Gastrocnemius medialis (tissue), 4 donors: Measurements from ENCODE around the gene PPM1E. TPM values are rescaled to one million over a fixed set of nuclear protein-coding genes. Genes with fewer than 3 reads are reported as not detected.

Experiments
- ATAC-seq, 2 donors: fragments of 150-250 bp; one replicate each; pipeline ENCODE4 v1.9.1; 2016
- DNase-seq, 2 donors: peaks; one replicate each; pipeline ENCODE4 v3.0.0-alpha.2; 2019
- H3K27ac ChIP-seq, 4 donors: fragments of 200-600 bp; sonication (generic); 1 replicate in 1 of 4; 2 replicates in 3 of 4; pipeline ENCODE4 v1.5.1; 2016 to 2018; ENCODE audit warnings: mild to moderate bottlenecking in 2 of 4, moderate library complexity in 1 of 4
- H3K27me3 ChIP-seq, 3 donors: fragments of 200-600 bp; sonication (generic) in 2 of 3; 1 replicate in 1 of 3; 2 replicates in 2 of 3; pipeline versions ENCODE4 v1.5.1 to v1.6.0; 2016 to 2019; ENCODE audit warnings: mild to moderate bottlenecking in 1 of 3, moderate library complexity in 1 of 3
- H3K36me3 ChIP-seq, 2 donors: fragments of 200-600 bp; sonication (generic) in 1 of 2; one replicate each; pipeline ENCODE4 v1.5.1; 2017 to 2018
- H3K4me1 ChIP-seq, 2 donors: fragments of 200-600 bp; sonication (generic) in 1 of 2; one replicate each; pipeline ENCODE4 v1.5.1; 2016 to 2017; ENCODE audit warnings: mild to moderate bottlenecking in 2 of 2
- H3K4me3 ChIP-seq, 4 donors: fragments of 200-600 bp; sonication (generic) in 3 of 4; 1 replicate in 1 of 4; 2 replicates in 3 of 4; pipeline ENCODE4 v1.5.1; 2016 to 2019; ENCODE audit warnings: mild to moderate bottlenecking in 2 of 4
- H3K9me3 ChIP-seq, 3 donors: fragments of 200-600 bp; sonication (generic) in 2 of 3; 1 replicate in 1 of 3; 2 replicates in 2 of 3; pipeline ENCODE4 v1.5.1; 2016 to 2019
- CTCF ChIP-seq, 5 experiments: fragments of 450-650 bp in 3 of 5; fragments of 200-600 bp in 2 of 5; sonication (generic) in 2 of 5; IDR thresholded peaks in 4 of 5; conservative IDR thresholded peaks in 1 of 5; 1 replicate in 4 of 5; 2 replicates in 1 of 5; pipeline ENCODE4 v1.5.1; 2016 to 2019; ENCODE audit warnings: antibody characterized with exemption in 5 of 5, mild to moderate bottlenecking in 3 of 5, moderate library complexity in 3 of 5
- POLR2A ChIP-seq, 2 donors: fragments of 450-650 bp; IDR thresholded peaks; one replicate each; pipeline ENCODE4 v1.6.1; 2017; ENCODE audit warnings: antibody characterized with exemption in 2 of 2, mild to moderate bottlenecking in 2 of 2, moderate library complexity in 2 of 2
- in situ Hi-C, 4 donors: fragments of 200-750 bp; cut with MboI; loops; one replicate each; pipeline versions ENCODE4 v1.15.0 to v1.8.0; 2017; ENCODE audit warnings: low sequenced_read_pairs in 4 of 4
- intact Hi-C: fragments of 100-400 bp; cut with DNase I; formaldehyde crosslinking; loops from one replicate; pipeline ENCODE4 v1.15.1; 2023; ENCODE audit warnings: low total_unique reads
- total RNA-seq, 4 donors: library from RNA; depleted of rRNA; stranded (reverse); fragments of >200 nt; gene quantifications; one replicate each; pipeline versions ENCODE4 v1.1.0 to v1.2.3, GENCODE V29; 2016

Gene PPM1E
- total RNA-seq, 4 donors from 2014 or later: 0.04 to 0.07 TPM; not detected in 2

GRCh38 chr17:58995247-58995940 lies 239.7 kb downstream of the PPM1E start:
- in situ Hi-C loops (no loop called here), intact Hi-C loops (no loop called here)
- H3K9me3 ChIP-seq: no peaks in the 10 kb centered on the region
- no peaks in the 10 kb centered on the region for H3K27me3 ChIP-seq
- ATAC-seq (no peak), DNase-seq (no peak)
- H3K4me1 ChIP-seq: peaks cover 3 to 4% of the 10 kb centered on the region in 2 donors
- peaks cover 0 to 23% of the 10 kb centered on the region in 2 donors for H3K36me3 ChIP-seq
- TF ChIP-seq POLR2A (IDR thresholded peaks at IDR 0.05) (no peak), CTCF (IDR thresholded peaks at IDR 0.05 in 4 of 5, conservative IDR thresholded peaks at IDR 0.05 in 1 of 5) (no peak)
- H3K4me3 ChIP-seq: no peak overlapping the region
- H3K27ac ChIP-seq: no peak overlapping the region

- Histone ChIP-seq H3K4me1 (peaks cover 3 to 4% of the 10 kb centered on the region in 2 donors), H3K4me3 (no peak overlapping the region), H3K27ac (no peak overlapping the region), H3K36me3 (peaks cover 0 to 27% of the 10 kb centered on the region in 2 donors), H3K9me3 (no peaks in the 10 kb centered on the region), H3K27me3 (no peaks in the 10 kb centered on the region)
- ATAC-seq (no peak), DNase-seq (no peak)
- in situ Hi-C loops: no loop called here
- TF ChIP-seq POLR2A (IDR thresholded peaks at IDR 0.05): no peak
- no peak for TF ChIP-seq CTCF (IDR thresholded peaks at IDR 0.05 in 4 of 5, conservative IDR thresholded peaks at IDR 0.05 in 1 of 5)
- intact Hi-C loops: no loop called here
These were observed 241.3 kb downstream of the PPM1E start for GRCh38 chr17:58996968-58997367.

- H3K27me3 ChIP-seq: no peaks in the 10 kb centered on the region
- peaks cover 0 to 27% of the 10 kb centered on the region in 2 donors for H3K36me3 ChIP-seq
- H3K27ac ChIP-seq: no peak overlapping the region
These were observed 242.3 kb downstream of the PPM1E start for GRCh38 chr17:58997756-58998553.

GRCh38 chr17:58998871-58999270 lies 243.2 kb downstream of the PPM1E start:
- no peak for DNase-seq
- Histone ChIP-seq H3K4me3 (no peak overlapping the region), H3K4me1 (peaks cover 3 to 4% of the 10 kb centered on the region in 2 donors), H3K9me3 (no peaks in the 10 kb centered on the region), H3K27ac (no peak overlapping the region), H3K27me3 (no peaks in the 10 kb centered on the region), H3K36me3 (peaks cover 0 to 27% of the 10 kb centered on the region in 2 donors)
- ATAC-seq: no peak
- TF ChIP-seq POLR2A (IDR thresholded peaks at IDR 0.05) (no peak), CTCF (IDR thresholded peaks at IDR 0.05 in 4 of 5, conservative IDR thresholded peaks at IDR 0.05 in 1 of 5) (no peak)
- in situ Hi-C loops: no loop called here
- intact Hi-C loops: no loop called here

More at GRCh38 chr17:58997756-58998553, 242.3 kb downstream of the PPM1E start:
- ATAC-seq: no peak
- H3K4me3 ChIP-seq: no peak overlapping the region
- in situ Hi-C loops: no loop called here
- H3K9me3 ChIP-seq: no peaks in the 10 kb centered on the region
- intact Hi-C loops: no loop called here
- DNase-seq: no peak
- H3K4me1 ChIP-seq: peaks cover 3 to 4% of the 10 kb centered on the region in 2 donors
- no peak for TF ChIP-seq CTCF (IDR thresholded peaks at IDR 0.05 in 4 of 5, conservative IDR thresholded peaks at IDR 0.05 in 1 of 5)
- no peak for TF ChIP-seq POLR2A (IDR thresholded peaks at IDR 0.05)
